Endothelial cell of umbilical vein (primary cell): Measurements from ENCODE around the gene RDH13.

Source experiments
- EZH2 ChIP-seq: IDR thresholded peaks from 2 replicates; pipeline ENCODE4 v1.6.1; 2012; ENCODE audit warnings: borderline replicate concordance, low read depth, mild to moderate bottlenecking, moderate library complexity, low read length, inconsistent platforms; ENCODE audit not compliant: severe bottlenecking
- FOS ChIP-seq: IDR thresholded peaks from 2 replicates; pipeline ENCODE4 v1.6.1; 2011; ENCODE audit warnings: mild to moderate bottlenecking, low read length, moderate library complexity, borderline replicate concordance; ENCODE audit not compliant: insufficient read depth
- MYC ChIP-seq: IDR thresholded peaks from one replicate; pipeline ENCODE4 v1.6.1; 2011; ENCODE audit warnings: mild to moderate bottlenecking, low read depth, low read length
- POLR2A ChIP-seq: IDR thresholded peaks from 2 replicates; pipeline ENCODE4 v1.6.1; 2012; ENCODE audit warnings: low read depth, mild to moderate bottlenecking, control low read depth, low read length
- POLR2AphosphoS5 ChIP-seq: IDR thresholded peaks from 2 replicates; pipeline ENCODE4 v1.6.1; 2012; ENCODE audit warnings: low read depth, mild to moderate bottlenecking, control low read depth, low read length, moderate library complexity; ENCODE audit not compliant: insufficient read depth
- TF ChIP-seq, protein P1 (sequence below), 2 donors: IDR thresholded peaks; 1 replicate in 1 of 2; 2 replicates in 1 of 2; pipeline ENCODE4 v1.5.1; 2011; ENCODE audit warnings: low read length in 2 of 2, mild to moderate bottlenecking in 2 of 2, moderate library complexity in 2 of 2, control low read depth in 1 of 2, inconsistent platforms in 1 of 2, low read depth in 1 of 2; ENCODE audit not compliant: insufficient read depth in 1 of 2; ENCODE audit errors: extremely low read depth in 1 of 2
- TF ChIP-seq, protein P2 (sequence below): IDR thresholded peaks from 2 replicates; pipeline ENCODE4 v1.6.1; 2011; ENCODE audit not compliant: insufficient read depth, insufficient read length

DNA sequence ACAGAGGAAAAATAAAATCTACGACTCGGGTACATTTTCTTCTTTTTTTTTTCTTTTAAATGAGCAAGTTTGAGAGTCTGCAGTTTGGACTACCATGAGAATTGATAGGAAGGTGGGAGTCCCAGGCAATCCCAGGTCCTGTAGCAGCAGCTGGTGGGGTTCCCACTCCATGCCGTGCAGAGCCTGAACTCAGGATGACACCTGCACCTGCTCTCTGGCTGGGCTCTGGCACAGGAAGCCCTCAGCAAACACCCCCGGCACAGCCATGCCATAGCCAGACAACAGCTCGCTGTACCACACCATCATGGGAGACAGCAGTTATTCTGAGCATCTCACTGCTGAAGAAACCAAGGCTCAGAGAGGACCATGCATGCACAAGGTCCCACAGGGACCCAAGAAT lies 18.7 kb downstream of the RDH13 start:
- TF ChIP-seq EZH2 (no peak), POLR2AphosphoS5 (no peak), FOS (no peak), POLR2A (no peak), MYC (no peak)
- TF ChIP-seq, protein P1, sequence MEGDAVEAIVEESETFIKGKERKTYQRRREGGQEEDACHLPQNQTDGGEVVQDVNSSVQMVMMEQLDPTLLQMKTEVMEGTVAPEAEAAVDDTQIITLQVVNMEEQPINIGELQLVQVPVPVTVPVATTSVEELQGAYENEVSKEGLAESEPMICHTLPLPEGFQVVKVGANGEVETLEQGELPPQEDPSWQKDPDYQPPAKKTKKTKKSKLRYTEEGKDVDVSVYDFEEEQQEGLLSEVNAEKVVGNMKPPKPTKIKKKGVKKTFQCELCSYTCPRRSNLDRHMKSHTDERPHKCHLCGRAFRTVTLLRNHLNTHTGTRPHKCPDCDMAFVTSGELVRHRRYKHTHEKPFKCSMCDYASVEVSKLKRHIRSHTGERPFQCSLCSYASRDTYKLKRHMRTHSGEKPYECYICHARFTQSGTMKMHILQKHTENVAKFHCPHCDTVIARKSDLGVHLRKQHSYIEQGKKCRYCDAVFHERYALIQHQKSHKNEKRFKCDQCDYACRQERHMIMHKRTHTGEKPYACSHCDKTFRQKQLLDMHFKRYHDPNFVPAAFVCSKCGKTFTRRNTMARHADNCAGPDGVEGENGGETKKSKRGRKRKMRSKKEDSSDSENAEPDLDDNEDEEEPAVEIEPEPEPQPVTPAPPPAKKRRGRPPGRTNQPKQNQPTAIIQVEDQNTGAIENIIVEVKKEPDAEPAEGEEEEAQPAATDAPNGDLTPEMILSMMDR (IDR thresholded peaks at IDR 0.05; ENCODE audit: extremely low read depth in 1 of 2, insufficient read depth in 1 of 2, low read depth in 1 of 2, low read length in 2 of 2), result no peak
- TF ChIP-seq, protein P2, sequence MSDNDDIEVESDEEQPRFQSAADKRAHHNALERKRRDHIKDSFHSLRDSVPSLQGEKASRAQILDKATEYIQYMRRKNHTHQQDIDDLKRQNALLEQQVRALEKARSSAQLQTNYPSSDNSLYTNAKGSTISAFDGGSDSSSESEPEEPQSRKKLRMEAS, result no peak
